Left lung (tissue), 10 donors: Measurements from ENCODE around the gene MYB. TPM values are rescaled to one million over a fixed set of nuclear protein-coding genes. Genes with fewer than 3 reads are reported as not detected.

Experiments used
- ATAC-seq: fragments of 200-7000 bp; cut with Tn5 transposase; one replicate; pipeline ENCODE4 v1.9.1; 2020; ENCODE audit warnings: moderate library complexity
- DNase-seq, 4 donors: peaks; one replicate each; pipeline ENCODE4 v3.0.0-alpha.2; 2013 to 2020
- H3K27ac ChIP-seq, 2 donors: fragments of 200-600 bp; sonication (generic) in 1 of 2; one replicate each; pipeline versions ENCODE4 v1.5.0 to v1.8.0; 2020 to 2021
- H3K27me3 ChIP-seq, 2 donors: fragments of 200-600 bp; sonication (generic) in 1 of 2; one replicate each; pipeline versions ENCODE4 v1.5.0 to v1.8.0; 2020 to 2021
- H3K36me3 ChIP-seq, 2 donors: fragments of 200-600 bp; sonication (generic) in 1 of 2; one replicate each; pipeline versions ENCODE4 v1.5.0 to v1.8.0; 2020 to 2021
- H3K4me1 ChIP-seq, 2 donors: fragments of 200-600 bp; one replicate each; pipeline ENCODE4 v1.8.0; 2021
- H3K4me3 ChIP-seq, 2 donors: fragments of 200-600 bp; sonication (generic) in 1 of 2; one replicate each; pipeline versions ENCODE4 v1.5.0 to v1.8.0; 2020 to 2021; ENCODE audit warnings: mild to moderate bottlenecking in 1 of 2
- H3K9me3 ChIP-seq, 2 donors: fragments of 200-600 bp; sonication (generic) in 1 of 2; one replicate each; pipeline versions ENCODE4 v1.5.0 to v1.8.0; 2020 to 2021
- CTCF ChIP-seq, 2 donors: fragments of 200-600 bp; sonication (generic) in 1 of 2; IDR thresholded peaks; one replicate each; pipeline versions ENCODE4 v1.5.0 to v1.8.0; 2021; ENCODE audit warnings: antibody characterized with exemption in 2 of 2
- intact Hi-C, 2 donors: fragments of 100-400 bp; cut with DNase I; formaldehyde crosslinking; loops; one replicate each; pipeline versions ENCODE4 v1.11.2 to v1.14.2; 2022
- polyA plus RNA-seq, 6 donors: library from polyadenylated mRNA; unstranded; fragments of 120-200 nt; gene quantifications; one replicate each; pipeline ENCODE4 v1.2.1, GENCODE V29; 2013; ENCODE audit not compliant: insufficient read length in 6 of 6
- total RNA-seq, 2 donors: library from RNA; stranded (reverse); fragmentation: NEBNext Ultra II Directional; extraction: Animal tissue kit (Norgen Biotek cat#: 25700); gene quantifications; one replicate each; pipeline ENCODE4 v1.2.1, GENCODE V29; 2021
- donor health status: DM: no; HTN: yes; CAD: no.
- donor health status: DM: no; HTN: no; CAD: no.

Gene MYB
- total and polyA plus RNA-seq, 8 donors = 1.3 to 6.4 (median 3.7) TPM

GRCh38 chr6:135225911-135226310, 44.8 kb downstream of the MYB start:
- Histone ChIP-seq H3K36me3 (no peaks in the 10 kb centered on the region), H3K9me3 (no peaks in the 10 kb centered on the region), H3K27me3 (no peaks in the 10 kb centered on the region), H3K4me3 (no peak overlapping the region), H3K27ac (no peak overlapping the region), H3K4me1 (no peaks in the 10 kb centered on the region)
- TF ChIP-seq CTCF (IDR thresholded peaks at IDR 0.05) = no peak
- DNase-seq (no peak), ATAC-seq (no peak)
- intact Hi-C loops = no loop called here

DNA sequence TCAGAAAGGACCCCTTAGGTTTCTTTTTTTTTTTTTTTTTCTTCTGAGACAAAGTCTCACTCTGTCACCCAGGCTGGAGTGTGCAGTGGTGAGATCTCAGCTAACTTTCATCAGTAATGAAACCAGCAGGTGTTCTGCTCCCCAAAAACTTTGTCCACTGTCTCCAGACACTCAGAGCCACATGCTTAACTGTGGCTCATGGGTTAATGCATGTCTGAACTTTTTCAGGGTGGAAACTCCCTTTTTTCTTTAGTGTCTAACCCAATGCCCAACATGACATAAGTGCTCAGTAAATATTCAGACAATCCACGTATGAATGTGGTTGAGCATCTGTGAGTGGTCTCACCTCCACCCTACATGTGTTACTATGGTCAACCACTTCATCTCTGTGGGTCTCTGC, 45.4 kb downstream of the MYB start:
- H3K27me3 ChIP-seq = no peaks in the 10 kb centered on the region
- H3K9me3 ChIP-seq = no peaks in the 10 kb centered on the region
- H3K27ac ChIP-seq = no peak overlapping the region
- no peaks in the 10 kb centered on the region for H3K36me3 ChIP-seq
- no peak for TF ChIP-seq CTCF (IDR thresholded peaks at IDR 0.05)
- H3K4me3 ChIP-seq = no peak overlapping the region
- intact Hi-C loops = no loop called here
- ATAC-seq (no peak), DNase-seq (no peak)
- no peaks in the 10 kb centered on the region for H3K4me1 ChIP-seq

DNA sequence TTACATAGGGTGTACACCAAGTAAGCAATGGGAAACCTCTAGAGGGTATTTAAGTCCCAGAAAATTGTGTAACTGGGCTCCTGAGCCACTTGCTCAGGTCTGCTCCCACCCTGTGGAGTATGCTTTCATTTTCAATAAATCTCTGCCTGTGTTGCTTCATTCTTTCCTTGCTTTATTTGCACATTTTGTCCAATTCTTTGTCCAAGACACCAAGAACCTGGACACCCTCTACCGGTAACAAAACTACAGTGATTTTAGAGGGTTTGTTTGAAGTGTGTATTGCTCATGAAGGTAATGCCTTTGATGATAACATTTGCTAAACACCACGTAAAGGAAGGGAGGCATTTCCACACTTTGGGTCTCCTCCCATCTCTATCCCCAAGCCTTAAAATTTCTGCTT, 46.2 kb downstream of the MYB start:
- Histone ChIP-seq H3K4me1 (no peaks in the 10 kb centered on the region), H3K9me3 (no peaks in the 10 kb centered on the region), H3K27me3 (no peaks in the 10 kb centered on the region), H3K27ac (no peak overlapping the region), H3K36me3 (no peaks in the 10 kb centered on the region), H3K4me3 (no peak overlapping the region)
- no peak for TF ChIP-seq CTCF (IDR thresholded peaks at IDR 0.05)
- no peak for ATAC-seq
- intact Hi-C loops = no loop called here
- DNase-seq = no peak

DNA sequence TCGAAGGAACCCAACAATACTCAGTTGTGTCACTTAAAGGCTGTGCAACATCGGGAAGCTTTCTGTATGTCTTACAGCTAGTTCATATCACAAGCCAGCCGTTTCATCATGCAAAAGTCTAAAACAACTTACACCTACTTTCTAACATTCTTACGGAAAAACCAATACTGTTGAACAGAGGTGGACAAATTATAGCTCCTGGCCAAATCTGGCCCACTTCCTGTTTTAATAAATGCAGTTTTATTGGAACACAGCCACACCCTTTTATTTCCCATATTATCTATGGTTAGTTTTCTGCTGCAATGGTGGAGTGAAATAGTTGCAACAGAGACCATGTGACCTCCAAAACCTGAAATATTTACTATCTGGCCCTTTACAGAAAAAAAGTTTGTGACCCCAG, 46.6 kb downstream of the MYB start:
- H3K27me3 ChIP-seq = no peaks in the 10 kb centered on the region
- no peaks in the 10 kb centered on the region for H3K9me3 ChIP-seq
- no peak for DNase-seq
- H3K36me3 ChIP-seq = no peaks in the 10 kb centered on the region
- no peaks in the 10 kb centered on the region for H3K4me1 ChIP-seq
- H3K4me3 ChIP-seq = no peak overlapping the region
- no peak for ATAC-seq
- TF ChIP-seq CTCF (IDR thresholded peaks at IDR 0.05) = no peak
- H3K27ac ChIP-seq = no peak overlapping the region
- intact Hi-C loops = no loop called here

GRCh38 chr6:135228486-135228885, 47.4 kb downstream of the MYB start:
- Histone ChIP-seq H3K4me3 (no peak overlapping the region), H3K9me3 (no peaks in the 10 kb centered on the region), H3K36me3 (no peaks in the 10 kb centered on the region), H3K27me3 (no peaks in the 10 kb centered on the region), H3K4me1 (no peaks in the 10 kb centered on the region), H3K27ac (no peak overlapping the region)
- no peak for TF ChIP-seq CTCF (IDR thresholded peaks at IDR 0.05)
- intact Hi-C loops = no loop called here
- no peak for DNase-seq
- ATAC-seq = no peak
